Smooth muscle cell of bladder (primary cell): ENCODE data around the gene DYNC2LI1. TPM values are rescaled to one million over a fixed set of nuclear protein-coding genes. Genes with fewer than 3 reads are reported as not detected.

ENCODE experiments used
- total RNA-seq: library from RNA; depleted of rRNA; stranded (reverse); fragments of >200 nt; gene quantifications from 2 replicates; pipeline ENCODE4 v1.2.3, GENCODE V29; 2014

Gene DYNC2LI1
- 19.9 and 26.7 TPM in 2 replicates for total RNA-seq

DNA sequence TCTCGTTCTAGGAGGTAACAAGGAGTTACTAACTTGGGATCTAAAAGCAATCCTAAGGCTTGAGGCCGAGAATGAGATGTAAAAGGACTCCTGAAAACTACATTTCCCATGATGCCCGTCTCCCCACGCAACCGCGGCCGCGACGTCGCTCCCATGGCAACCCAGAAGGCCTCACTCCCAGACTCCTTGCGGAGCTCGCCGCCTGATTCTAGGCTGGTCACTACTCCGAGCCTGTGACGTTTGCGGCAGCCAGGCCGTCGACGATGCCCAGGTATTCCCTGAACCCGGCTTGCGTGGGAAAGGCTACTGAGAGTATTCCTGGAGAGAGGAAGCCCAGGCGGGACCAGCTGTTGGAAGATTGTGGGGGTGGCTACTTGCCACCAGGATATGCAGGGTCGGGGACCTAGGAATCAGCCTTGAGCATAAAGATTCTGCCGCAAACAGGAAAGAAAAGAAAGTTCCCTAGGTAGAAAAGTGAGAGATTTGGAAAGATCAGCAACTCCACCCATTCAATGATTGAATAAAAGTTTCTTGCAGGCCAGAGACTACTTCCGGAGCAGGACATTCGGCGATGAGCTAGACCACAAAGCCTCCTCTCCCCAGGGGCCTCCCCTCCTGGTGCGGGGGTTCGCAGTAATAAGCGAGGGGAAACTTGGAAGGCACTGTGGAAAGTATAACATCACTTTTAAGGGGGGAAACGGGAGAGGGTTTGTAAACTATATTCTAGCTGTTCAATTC lies at the start of gene DYNC2LI1:
Gene DYNC2LI1, plus strand, starts transcription at position 164 of the 738 bp plus-strand sequence. Its CDS starts 100 bp downstream, at position 264.

DNA sequence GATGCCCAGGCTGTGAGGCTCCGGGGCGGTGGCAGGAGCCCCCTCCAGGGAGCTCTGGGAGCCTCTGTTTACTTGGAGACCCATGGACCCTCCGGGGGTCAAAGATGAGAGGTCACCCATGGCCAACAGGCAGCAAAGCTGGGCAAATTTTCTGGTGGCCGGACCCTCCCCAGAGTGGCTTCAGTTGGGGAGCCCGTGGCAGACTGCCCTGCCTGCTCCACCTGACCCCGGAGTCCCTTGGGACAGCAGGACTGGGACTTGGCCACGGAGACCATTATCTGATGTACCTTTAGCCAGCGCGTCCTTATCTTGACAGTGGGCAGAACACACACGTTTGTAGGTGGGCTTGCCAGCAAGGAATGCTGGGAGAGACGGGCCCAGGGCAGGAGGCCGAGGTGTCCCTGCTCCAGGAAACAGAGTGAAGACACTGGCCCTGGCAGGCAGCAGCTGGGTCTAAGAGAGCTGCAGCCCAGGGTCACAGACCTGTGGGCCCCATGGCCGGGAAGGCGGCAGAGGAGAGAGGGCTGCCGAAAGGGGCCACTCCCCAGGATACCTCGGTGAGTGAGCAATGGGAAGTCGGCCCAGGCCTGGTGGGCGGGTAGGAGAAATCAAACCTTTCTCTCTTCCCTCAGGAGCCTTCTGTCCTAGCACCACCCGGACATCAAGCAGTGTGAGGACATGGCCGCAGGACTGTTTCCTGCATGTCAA lies 64.9 kb downstream of the DYNC2LI1 start, which contains the start of the genes ABCG5 and ABCG8:
Gene ABCG5, minus strand, starts transcription at position 280 of the 708 bp plus-strand sequence. Its CDS starts 160 bp downstream, at position 120.
Gene ABCG8, plus strand, starts transcription at position 412 of the 708 bp plus-strand sequence. Its CDS starts 83 bp downstream, at position 495.

Other genes with a start within 250 kb of the DYNC2LI1 start
- 26.3 and 34.8 TPM in 2 replicates for gene THADA, start 178.0 kb upstream of the DYNC2LI1 start, total RNA-seq
- 4.6 and 5.3 TPM in 2 replicates for gene PLEKHH2, start 136.8 kb upstream of the DYNC2LI1 start, total RNA-seq
- gene C1GALT1C1L, start 97.6 kb upstream of the DYNC2LI1 start, total RNA-seq = 0.57 and 0.74 TPM in 2 replicates
- gene ABCG5, start 64.8 kb downstream of the DYNC2LI1 start, total RNA-seq = not detected in 2 replicates
- gene ABCG8, start 64.9 kb downstream of the DYNC2LI1 start, total RNA-seq = not detected in 2 replicates
- gene LRPPRC, start 221.9 kb downstream of the DYNC2LI1 start, total RNA-seq = 47.2 and 51.4 TPM in 2 replicates